KBM-7 (cell line): Measurements from ENCODE around the gene ZBTB46.

Experiments
- DNase-seq: peaks from one replicate; pipeline ENCODE4 v3.0.0-alpha.2; 2015
- in situ Hi-C: fragments of 300-500 bp; cut with MboI; formaldehyde crosslinking; loops from 2 replicates; pipeline ENCODE4 v1.14.3; 2020; ENCODE audit warnings: low sequenced_read_pairs, low pct_unique_long_range_greater_than_20kb, mixed read lengths

The ZBTB46 gene

DNA sequence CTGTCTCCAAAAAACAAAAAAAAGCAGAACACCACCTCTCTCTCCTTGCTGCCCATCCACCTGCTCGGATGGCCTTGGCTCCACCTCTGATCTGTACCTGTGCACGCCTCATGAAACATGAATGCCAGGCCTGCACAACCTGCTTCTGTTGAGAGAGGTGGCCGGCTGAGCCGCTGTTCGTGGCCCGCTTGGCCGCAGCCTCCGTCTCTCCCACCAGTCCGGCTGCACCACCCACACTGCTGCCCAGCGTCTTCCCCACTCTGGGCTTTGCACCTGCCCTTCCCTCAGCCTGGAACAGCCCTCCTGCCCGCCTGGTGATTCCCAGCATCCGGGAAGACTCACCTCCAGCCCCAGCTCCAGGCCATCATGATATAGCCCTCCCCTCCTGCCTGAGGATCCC is 12.2 kb upstream of the ZBTB46 start:
- in situ Hi-C loops = no loop called here
- DNase-seq = no peak

DNA sequence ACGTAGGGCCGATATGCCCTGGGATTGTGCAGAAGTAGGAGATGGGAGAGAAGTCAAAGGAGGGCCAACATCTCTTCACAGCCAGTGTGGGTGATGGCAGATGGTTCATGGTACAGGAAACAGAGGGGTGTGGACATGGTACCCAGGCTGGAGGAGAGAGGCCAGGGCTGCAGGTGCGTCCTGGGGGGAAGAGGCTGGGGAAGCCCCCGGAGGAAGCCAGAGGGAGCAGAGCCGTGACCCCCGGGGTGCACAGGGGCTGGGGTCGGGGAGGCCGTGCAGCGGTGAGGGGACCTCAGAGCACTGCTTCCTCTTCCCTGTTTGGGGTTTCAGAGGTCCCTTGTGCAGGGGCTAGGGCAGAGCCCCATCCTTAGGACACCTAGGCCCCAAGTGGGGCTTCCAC is 11.2 kb upstream of the ZBTB46 start:
- no peak for DNase-seq
- in situ Hi-C loops = no loop called here

DNA sequence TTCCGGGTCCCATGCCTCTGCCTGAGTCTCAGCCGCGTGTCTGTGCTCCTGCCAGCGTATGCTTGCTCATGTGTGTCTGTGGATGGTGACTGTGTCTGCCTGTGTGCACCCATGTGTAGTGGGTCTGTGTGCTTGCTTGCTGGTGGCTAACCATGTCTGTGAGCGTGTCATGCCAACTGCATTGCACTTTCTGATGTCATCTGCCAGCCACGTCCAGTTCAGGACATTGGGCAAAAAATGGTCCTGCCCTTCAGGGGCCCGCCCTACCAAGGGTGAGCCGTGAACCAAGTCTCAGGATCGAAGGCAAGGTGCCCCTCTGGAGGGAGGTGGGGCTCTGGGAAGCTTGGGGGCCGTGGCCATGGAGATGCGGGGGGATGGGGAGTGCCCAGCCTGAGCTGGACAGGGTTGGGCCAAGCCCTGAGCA is 9.4 kb upstream of the ZBTB46 start:
- no peak for DNase-seq
- in situ Hi-C loops = no loop called here

DNA sequence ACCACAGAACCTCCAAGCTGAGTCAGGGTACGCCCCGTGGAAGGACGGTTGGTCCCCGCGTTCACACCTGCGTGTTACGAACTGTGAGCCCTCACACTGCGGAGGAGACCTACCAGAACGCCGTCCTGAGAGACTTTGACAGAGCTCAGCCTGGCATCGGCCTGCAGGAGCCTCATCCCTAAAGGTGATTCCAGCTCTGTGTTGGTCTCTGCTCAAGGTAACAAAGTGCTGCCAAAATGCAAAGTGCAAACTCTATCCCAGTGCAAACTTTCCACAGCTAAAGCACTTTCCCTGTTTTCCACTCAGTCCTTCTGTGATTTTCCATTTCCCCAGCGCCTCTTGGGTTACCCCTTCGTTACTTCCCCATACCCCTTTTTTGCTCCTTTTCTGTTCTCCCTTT is 8.6 kb upstream of the ZBTB46 start:
- in situ Hi-C loops = no loop called here

DNA sequence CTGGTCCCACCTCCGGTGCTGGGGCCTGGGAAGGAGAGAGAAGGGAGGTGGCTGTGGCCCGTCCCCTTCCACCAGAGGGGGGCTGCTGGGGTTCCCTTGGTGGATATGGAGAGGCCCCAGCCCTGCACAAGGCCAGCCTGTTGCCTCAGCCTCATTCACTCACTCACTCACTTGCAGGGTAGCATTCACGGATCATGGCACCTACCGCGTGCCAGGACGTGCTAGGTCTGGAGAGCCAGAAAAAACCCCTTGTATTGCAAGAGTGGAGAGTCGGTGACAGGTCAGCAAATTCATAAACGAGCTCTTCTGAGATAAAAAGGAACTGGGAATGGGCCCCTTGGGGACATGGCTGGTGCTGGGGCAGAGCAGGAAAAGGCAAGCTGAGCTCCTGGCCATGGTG is 6.4 kb upstream of the ZBTB46 start:
- in situ Hi-C loops = no loop called here

More for the DNA sequence above, 8.6 kb upstream of the ZBTB46 start:
- DNase-seq = no peak

DNA sequence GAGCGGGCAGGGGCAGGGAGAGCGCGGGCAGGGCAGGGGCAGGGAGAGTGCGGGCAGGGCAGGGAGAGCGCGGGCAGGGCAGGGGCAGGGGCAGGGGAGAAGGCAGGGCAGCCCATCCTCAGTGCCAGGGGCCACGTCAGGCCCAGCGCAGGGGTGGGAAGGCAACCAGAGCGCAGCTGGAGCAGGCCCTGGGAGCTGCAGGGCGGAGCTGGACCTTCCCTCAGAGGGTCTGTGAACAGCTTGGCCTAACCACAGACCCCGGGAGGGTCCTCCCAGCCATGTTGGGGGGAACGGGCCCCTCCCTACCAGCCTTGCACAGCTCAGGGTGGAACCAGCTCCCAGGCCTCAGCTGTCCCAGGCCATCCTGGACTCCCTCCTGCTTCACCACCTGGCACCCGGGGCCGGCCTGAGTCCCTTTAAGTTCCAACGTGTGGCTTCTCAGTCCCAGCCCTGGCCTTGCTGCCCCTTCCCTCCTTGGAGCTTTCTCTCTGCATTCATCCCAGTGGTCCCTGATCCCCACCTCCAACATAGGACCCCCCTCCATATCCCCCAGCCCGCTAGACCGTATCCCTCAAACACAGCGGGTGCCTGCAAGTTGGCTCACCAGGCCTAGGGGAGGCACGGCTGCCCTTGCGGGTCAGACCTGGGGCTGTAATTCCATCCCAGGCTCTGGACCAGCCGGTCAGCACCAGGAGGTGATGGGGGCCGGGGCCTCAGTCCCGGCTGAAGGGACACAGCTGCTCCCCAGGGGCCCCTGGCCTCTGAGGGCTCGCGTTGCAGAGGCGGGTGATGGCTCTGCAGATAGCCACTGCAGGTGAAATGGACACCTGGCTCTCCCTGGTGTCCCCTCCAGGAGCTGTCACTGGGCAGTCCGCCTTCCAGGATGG is 5.6 kb upstream of the ZBTB46 start:
- in situ Hi-C loops = no loop called here
- no peak for DNase-seq

More for the DNA sequence above, 6.4 kb upstream of the ZBTB46 start:
- DNase-seq = no peak

DNA sequence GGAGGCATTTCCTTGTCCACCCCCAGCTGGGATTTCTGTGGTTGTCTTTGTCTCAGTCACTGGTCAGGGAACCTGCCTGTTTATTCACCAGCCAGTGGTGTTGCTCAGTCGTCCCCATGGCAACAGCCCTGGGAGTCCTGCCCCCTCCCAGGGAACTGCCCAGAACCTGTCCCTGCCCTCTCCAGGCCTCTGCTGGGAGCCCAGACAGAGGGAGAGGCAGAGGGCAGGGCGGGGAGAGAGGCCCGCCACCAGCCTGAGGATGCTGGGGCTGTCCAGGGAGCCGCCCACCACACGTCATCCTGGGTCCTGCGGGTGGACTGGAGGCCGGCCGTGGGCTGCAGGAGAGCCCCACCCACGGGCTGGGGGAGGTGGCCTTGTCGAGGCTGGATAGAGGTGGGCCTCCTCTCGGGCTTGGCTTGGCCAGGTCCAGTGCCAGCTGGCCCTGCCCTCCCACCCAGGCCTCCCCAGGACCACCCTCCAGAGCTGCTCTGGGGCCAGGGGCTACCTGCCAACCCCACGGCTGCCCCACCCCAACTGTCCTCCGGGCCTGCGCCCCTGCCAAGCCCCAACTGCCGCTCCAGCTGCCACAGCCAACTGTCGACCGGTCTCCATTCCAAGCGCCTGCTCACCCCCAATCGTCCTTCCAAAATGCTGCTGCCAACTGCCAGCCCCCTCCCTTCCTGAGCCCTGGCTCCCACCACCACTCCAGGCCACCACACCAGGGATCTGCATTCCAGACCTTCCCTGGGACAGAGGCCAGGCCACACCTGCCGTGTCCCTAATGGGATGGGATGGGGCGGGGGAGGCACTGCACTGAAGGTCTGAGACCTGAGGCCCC is 4.2 kb upstream of the ZBTB46 start:
- in situ Hi-C loops = no loop called here
- peak; percentile 53 for DNase-seq

DNA sequence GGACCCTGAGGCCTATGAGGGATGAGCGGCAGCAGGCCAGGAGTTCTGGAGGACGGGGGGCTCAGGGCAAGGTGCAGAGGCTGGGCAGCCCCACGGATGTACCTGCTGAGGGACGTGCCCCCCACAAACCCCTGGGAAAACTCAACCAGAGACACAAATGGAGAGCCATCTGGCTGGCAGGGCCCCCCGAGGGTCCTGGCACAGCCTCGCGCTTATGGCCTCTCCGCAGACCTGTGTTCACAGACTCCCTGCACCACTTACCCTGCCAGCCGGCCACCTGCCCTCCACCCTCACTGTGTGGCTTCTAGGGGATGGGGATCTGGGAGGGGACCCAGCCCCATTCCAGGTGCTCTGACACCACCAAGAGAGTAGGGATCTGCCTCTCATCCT is 3.4 kb upstream of the ZBTB46 start:
- DNase-seq = no peak
- in situ Hi-C loops = no loop called here

DNA sequence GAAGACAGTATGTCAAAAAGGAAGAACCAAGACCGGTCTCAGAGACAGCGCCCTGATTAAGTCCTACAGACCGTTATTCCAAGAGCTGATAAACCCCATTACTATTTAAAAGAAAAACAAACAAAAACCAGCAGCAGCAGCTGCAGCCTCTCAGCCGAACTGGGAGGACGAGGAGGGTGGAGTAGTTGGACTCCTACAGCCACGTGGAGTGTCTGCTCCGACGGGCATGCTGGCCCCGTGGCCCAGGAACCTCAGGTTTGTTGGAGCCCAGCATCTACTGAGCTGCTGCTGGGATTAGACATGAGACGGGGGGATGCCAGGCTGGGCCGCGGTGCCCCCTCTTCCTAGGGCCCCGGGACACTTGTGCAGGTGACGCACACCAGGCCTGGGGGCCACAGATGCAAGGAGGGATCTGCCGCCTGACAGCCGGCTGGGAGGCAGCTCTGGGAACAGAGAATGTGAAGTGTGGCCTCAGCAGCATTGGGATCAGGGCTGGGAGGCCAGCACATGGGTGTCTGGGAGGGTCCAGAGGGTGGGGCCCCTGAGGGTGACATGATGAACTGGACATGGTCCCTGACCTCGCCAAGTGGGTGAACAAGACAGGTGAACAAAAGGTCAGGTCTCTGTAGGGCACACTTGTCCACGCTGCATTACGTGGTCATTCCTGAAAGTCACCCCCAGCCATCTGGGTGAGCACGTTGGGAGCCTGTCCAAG is 2.9 kb upstream of the ZBTB46 start:
- in situ Hi-C loops = no loop called here
- DNase-seq = no peak

DNA sequence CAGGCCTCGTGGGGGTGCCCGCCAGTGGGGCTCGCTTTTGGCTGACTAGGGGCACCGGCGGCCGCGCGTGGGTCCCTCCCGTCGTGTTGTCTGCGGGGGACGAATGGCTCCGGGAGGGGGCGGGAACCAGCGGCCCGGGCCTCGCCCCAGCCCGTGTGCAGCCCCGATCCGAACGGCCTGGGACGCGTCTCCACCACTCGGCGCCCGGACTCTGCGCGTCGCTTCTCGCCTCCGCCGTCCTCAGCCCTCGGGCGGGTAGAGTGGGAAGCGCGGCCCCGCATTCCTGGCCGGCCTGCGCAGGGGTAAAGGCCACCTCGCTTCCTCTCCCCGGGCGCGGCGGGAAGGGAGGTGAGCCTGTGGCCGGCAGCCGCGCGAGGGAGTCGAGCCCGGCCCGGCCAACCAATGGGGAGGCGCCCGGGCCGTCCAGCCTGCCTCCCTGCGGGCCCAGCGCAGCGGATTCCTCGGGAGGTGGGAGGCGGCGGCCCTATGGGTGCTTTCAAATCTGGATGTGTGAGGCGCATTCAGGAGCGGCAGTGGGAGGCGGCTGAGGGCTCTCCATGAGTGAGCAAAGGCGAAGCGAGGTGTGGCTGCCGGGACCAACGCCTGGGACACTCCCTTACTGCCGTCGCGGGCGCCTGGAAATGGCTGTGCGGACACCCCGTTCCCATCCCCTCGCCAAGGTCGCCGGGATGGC is 1.1 kb upstream of the ZBTB46 start:
- in situ Hi-C loops = no loop called here
- peak; percentile 28 for DNase-seq

DNA sequence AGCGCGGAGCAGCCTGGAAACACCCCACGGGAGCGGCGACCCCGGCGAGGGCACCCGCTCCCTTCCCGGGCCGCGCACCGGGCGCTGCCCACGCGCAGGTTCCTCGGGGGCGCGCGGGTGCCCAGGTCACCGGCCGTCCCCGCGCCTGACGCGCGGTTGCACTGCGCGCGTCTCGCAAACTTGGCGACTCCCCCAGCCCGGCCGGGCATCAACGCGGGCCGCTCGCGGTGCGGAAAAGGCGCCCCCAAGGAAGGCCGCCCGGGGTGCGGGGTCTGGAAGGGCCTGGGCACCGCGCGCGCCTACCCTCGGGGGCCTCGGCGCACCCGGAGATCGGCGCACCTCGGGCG is 555 bp upstream of the ZBTB46 start:
- in situ Hi-C loops = no loop called here
- no peak for DNase-seq

DNA sequence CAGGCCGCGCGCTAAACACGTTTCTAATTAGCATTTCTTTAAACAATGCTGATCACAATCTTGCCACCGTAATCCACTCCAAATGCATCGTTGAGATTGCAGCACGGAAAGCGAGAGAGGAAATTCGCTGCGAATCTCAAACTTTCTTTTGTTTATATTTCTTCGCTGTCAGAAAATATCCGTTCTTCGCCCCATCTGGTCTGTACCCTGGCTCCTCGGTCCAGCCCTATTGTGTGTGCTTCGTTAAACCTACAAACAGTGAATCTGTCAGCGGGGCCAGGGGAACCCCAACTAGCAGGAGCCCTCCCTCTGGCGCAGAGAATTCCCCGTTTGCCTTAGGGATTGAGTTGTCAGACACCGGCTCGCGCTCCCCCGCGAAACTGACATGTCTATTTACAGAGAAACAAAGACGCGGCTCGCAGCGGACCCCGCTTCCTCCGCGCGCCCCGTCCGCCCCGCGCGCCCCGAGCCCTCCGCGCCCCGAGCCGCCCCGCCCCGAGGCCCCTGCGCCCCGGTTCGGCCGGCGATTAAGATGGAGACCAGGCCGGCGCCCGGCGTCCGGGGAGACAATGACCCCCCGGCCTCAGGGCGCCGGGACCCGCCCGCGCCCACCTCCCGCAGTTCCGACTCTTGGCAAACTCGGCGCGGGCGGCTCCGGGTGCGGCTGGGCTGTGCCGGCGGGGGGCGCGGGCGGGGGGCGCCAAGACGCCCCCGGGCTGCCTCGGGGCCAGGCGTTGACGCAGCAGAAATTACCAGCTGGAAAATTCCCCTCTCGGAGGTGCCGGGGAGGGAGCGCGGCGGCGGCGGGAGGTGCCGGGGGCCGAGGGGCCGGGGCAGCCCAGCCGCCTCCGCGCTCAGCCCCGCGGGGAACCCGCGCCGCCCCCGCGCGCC is 874 bp downstream of the ZBTB46 start:
- in situ Hi-C loops = no loop called here
- no peak for DNase-seq

DNA sequence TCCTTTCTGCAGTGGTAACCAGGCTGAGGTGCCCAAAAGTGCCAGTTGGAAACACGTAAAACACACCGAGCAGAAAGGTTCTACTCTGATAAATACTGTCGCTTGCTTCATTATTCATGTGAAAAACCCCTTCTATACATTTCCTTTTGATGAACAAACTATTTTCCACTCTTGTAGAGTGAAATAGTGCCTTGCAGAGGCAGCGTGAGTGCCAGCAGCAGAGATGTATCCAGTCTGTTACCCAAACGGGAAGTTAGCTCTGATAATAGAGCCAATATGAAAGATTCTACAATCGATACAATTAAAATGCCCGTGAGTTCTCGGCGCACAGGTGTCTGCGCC is 1.5 kb downstream of the ZBTB46 start:
- peak; percentile 31 for DNase-seq
- in situ Hi-C loops = no loop called here

DNA sequence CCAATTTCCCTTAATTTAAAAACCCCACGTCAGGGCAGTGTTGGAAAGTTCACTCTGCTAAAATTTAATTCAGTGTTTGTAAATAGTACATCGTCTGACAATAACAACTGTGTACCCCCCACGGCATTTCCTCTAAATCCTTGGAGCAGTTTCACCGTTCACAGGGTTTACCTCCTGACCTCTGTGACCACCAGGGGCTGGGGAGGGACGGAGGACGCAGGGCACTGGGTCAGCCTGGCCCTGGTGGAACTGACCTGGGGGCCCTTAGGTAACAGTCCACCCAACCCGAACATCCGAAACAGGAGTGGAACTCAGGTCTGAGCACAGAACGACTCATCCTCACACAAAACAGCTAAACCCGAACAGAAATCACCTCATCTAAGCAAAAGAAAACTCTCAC is 2.1 kb downstream of the ZBTB46 start:
- DNase-seq = no peak

DNA sequence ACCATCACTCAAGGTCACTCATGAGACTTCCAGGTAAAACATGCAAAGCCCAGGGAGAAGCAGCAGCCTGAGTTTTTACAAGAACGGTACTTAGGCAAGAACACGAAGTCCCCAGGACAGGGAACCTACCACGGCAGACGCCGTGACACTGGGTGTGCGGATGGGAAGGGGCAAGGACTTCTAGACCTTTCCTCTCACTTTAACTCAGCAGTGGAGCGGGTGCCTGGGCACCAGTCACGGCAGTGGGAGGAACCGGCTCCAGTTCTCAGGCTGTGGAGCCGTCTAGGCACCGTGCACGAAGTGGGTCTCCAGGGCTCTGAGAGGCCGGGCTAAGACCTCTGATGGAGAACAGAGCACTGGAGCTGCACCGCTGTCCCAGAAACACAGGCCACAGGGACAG is 2.5 kb downstream of the ZBTB46 start:
- in situ Hi-C loops = no loop called here
- no peak for DNase-seq

More for the DNA sequence above, 2.1 kb downstream of the ZBTB46 start:
- in situ Hi-C loops = no loop called here

DNA sequence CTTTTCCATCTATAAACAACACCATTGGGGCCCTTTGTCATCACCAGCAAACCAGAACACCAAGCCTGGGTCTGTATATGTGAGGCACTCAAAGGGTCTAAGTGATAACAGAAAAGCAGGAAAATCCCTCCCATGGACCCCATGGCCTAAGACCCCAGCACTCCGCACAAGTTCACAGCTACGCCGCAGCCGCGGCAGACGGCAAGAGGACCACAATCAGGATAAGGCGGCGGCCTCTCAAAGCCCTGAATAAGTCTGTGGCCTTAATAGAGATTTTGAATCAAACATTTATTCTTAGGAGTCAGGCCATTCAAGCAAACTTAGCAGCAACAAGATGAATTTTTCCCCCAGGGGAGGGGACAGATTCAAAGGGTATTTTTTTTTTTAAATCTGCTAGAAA is 2.9 kb downstream of the ZBTB46 start:
- DNase-seq = no peak
- in situ Hi-C loops = no loop called here

DNA sequence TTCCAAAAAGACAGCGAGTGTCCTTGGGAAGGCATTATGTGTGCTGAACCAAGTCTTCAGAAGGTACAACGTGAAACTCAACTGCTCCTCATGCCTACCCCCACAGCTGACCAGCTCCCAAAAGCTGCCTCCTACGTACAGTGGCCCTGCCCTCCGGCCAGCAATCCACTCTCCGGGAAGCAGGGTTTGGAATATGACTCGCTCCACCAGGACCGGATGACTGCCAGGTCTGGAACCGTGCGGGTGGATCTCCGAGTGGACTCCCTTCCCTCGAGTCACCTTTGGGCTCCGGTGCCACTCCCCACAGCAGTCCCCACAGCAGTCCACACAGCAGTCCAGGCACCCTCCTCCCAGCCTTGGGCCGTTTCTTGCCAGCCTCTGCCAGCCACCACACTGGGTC is 4.3 kb downstream of the ZBTB46 start:
- in situ Hi-C loops = no loop called here
- DNase-seq = no peak

DNA sequence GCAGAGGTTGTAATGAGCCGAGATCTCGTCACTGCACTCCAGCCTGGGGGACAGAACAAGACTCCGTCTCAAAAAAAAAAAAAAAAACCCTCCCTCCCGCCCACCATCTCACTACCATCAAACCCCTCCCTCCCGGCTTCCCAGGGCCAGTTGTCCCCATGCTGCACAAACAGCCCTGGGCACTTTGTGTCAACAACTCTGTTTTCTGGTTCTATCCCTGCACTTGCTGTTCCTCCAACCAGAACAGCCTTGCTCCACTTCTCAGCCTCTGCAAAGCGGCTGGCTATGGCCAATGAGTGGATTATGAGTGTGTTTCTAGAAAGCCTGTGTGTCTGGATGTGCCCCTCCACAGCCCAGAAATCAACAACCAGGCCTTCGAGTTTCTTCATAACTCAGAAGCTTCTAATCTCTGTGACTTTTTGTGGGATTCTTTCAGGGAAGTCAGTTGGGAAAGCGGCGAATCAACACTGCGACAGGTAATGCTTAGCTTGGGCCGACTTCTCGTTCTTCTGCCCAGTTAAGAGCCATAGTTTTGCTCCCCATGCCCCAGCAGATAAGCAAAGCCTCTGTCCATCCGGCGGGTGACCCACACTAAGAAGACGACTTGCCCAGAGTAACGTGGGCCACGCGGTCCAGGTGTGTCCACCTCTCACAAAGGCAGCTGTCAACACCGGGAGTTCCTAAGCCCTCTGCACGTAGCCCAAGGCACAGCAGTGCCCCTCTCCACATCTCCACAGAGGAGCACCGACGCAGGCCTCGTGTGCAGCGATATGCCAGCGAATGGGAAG is 5.5 kb downstream of the ZBTB46 start:
- in situ Hi-C loops = no loop called here
- no peak for DNase-seq
